A549 (cell line): Measurements from ENCODE around the gene LRRC2.

Experiments used
- CEBPB ChIP-seq, 2 experiments: fragments of >200 bp in 1 of 2; sonication (Bioruptor Twin) in 1 of 2; formaldehyde crosslinking in 1 of 2; IDR thresholded peaks; 2 replicates each; pipeline ENCODE4 v1.6.1; 2012 to 2016
- TF ChIP-seq, protein P1 (sequence below): fragments of >200 bp; sonication (Bioruptor Twin); formaldehyde crosslinking; IDR thresholded peaks from 3 replicates; pipeline ENCODE4 v1.5.1; 2016
- TF ChIP-seq, protein P2 (sequence below): fragments of 200-600 bp; sonication (generic); IDR thresholded peaks from 2 replicates; pipeline ENCODE4 v1.6.1; 2016; ENCODE audit warnings: antibody characterized with exemption, mild to moderate bottlenecking, moderate library complexity

DNA sequence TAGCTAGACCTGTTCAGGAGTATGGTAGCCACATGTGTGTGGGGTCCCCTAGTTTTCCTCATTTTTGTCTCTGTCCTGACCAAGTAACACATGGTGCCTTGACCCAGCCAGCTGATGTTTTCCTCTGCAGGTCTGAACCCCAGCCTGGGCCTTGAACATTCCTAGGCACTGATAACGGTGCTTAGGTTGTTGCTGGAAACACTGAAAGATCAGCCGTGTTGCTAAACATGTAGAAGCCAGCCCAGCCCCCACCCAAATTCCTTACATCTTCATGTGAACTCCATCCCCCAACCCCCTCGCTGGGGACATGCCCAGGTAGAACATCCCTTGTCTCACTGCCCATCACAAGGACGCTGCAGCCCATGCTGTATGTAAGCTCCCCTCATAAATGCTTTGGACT, 49.6 kb downstream of the LRRC2 start:
- TF ChIP-seq, protein P1, sequence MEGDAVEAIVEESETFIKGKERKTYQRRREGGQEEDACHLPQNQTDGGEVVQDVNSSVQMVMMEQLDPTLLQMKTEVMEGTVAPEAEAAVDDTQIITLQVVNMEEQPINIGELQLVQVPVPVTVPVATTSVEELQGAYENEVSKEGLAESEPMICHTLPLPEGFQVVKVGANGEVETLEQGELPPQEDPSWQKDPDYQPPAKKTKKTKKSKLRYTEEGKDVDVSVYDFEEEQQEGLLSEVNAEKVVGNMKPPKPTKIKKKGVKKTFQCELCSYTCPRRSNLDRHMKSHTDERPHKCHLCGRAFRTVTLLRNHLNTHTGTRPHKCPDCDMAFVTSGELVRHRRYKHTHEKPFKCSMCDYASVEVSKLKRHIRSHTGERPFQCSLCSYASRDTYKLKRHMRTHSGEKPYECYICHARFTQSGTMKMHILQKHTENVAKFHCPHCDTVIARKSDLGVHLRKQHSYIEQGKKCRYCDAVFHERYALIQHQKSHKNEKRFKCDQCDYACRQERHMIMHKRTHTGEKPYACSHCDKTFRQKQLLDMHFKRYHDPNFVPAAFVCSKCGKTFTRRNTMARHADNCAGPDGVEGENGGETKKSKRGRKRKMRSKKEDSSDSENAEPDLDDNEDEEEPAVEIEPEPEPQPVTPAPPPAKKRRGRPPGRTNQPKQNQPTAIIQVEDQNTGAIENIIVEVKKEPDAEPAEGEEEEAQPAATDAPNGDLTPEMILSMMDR: no peak
- TF ChIP-seq, protein P2, sequence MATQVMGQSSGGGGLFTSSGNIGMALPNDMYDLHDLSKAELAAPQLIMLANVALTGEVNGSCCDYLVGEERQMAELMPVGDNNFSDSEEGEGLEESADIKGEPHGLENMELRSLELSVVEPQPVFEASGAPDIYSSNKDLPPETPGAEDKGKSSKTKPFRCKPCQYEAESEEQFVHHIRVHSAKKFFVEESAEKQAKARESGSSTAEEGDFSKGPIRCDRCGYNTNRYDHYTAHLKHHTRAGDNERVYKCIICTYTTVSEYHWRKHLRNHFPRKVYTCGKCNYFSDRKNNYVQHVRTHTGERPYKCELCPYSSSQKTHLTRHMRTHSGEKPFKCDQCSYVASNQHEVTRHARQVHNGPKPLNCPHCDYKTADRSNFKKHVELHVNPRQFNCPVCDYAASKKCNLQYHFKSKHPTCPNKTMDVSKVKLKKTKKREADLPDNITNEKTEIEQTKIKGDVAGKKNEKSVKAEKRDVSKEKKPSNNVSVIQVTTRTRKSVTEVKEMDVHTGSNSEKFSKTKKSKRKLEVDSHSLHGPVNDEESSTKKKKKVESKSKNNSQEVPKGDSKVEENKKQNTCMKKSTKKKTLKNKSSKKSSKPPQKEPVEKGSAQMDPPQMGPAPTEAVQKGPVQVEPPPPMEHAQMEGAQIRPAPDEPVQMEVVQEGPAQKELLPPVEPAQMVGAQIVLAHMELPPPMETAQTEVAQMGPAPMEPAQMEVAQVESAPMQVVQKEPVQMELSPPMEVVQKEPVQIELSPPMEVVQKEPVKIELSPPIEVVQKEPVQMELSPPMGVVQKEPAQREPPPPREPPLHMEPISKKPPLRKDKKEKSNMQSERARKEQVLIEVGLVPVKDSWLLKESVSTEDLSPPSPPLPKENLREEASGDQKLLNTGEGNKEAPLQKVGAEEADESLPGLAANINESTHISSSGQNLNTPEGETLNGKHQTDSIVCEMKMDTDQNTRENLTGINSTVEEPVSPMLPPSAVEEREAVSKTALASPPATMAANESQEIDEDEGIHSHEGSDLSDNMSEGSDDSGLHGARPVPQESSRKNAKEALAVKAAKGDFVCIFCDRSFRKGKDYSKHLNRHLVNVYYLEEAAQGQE: no peak
- no peak for TF ChIP-seq CEBPB (IDR thresholded peaks at IDR 0.05)
